GM10248 (cell line): ENCODE data around the gene ALPP.
"Not testable (repeated sequence)": the region's sequence is repeated elsewhere in the genome, so short reads cannot be mapped to it uniquely, and the experiment has no call there.

Source experiments
- CTCF ChIA-PET: fragments of 300-600 bp; sonication (Branson Sonifier 250); formaldehyde crosslinking; extraction: SDS; loops from one replicate; lab custom pipeline; 2021; ENCODE audit warnings: antibody characterized with exemption; lab: Yijun Ruan, JAX
- POLR2A ChIA-PET: fragments of 350-650 bp; sonication (Branson Sonifier 250); formaldehyde crosslinking; extraction: SDS; loops from one replicate; lab custom pipeline; 2020; ENCODE audit warnings: antibody characterized with exemption; lab: Yijun Ruan, JAX
- DNase-seq: peaks from one replicate; pipeline ENCODE4 v3.0.0; 2012; ENCODE audit errors: extremely low spot score
- TF ChIP-seq, protein P1 (sequence below): IDR thresholded peaks from 2 replicates; pipeline ENCODE4 v1.5.1; 2012; ENCODE audit warnings: mild to moderate bottlenecking, low read depth; ENCODE audit errors: extremely low read depth, missing control alignments, control extremely low read depth

The ALPP gene

DNA sequence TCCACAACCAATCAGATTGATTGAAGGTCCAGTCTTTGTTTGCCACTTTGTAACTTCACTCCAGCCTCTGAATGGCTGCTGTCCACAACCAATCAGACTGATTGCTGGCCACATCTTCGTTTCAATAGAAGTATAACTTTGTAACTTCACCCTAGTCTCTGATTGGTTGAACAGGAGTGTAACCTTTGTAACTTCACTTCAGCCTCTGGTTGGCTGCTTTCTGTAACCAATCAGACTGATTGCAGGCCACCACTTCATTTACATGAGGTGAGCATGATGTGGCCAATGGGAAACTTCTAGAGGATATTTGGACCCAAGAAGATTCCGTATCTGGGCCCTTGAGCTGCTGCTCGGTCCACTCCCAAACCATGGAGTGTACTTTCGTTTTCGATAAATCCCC is 16.9 kb upstream of the ALPP start:
- ChIA-PET POLR2A (no interaction called here), CTCF (no interaction called here)
- no peak for DNase-seq
- TF ChIP-seq, protein P1, sequence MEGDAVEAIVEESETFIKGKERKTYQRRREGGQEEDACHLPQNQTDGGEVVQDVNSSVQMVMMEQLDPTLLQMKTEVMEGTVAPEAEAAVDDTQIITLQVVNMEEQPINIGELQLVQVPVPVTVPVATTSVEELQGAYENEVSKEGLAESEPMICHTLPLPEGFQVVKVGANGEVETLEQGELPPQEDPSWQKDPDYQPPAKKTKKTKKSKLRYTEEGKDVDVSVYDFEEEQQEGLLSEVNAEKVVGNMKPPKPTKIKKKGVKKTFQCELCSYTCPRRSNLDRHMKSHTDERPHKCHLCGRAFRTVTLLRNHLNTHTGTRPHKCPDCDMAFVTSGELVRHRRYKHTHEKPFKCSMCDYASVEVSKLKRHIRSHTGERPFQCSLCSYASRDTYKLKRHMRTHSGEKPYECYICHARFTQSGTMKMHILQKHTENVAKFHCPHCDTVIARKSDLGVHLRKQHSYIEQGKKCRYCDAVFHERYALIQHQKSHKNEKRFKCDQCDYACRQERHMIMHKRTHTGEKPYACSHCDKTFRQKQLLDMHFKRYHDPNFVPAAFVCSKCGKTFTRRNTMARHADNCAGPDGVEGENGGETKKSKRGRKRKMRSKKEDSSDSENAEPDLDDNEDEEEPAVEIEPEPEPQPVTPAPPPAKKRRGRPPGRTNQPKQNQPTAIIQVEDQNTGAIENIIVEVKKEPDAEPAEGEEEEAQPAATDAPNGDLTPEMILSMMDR = no peak

DNA sequence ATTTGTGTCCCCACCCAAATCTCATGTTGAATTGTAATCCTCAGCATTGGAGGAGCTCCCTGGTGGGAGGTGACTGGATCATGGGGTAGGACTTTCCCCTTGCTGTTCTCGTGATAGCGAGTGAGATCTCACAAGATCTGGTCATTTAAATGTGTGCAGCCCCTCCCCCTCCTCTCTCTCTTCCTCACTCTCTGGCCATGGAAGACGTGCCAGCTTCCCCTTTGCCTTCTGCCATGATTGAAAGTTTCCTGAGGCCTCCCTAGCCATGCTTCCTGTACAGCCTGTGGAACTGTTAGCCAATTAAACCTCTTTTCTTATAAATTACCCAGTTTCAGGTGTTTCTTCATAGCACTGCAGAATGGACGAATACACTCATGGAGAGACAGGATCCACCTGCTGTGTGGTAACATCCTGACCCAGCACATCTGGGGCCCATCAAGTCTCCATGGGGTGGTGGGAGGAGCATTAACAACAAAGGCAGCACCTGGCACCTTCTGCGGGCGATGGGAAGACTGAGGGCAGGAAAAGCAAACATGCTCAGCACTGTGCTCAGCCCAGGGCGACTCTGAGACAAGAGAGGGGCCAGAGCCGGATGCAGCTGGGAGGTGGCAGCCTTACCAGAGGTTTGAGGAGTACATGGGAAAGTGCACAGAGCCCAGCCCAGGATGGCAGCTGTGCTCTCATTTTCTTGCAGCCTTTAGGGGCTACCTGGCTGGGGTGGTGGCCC is 16.2 kb upstream of the ALPP start:
- TF ChIP-seq, protein P1 = no peak
- ChIA-PET POLR2A (no interaction called here), CTCF (no interaction called here)
- no peak for DNase-seq

DNA sequence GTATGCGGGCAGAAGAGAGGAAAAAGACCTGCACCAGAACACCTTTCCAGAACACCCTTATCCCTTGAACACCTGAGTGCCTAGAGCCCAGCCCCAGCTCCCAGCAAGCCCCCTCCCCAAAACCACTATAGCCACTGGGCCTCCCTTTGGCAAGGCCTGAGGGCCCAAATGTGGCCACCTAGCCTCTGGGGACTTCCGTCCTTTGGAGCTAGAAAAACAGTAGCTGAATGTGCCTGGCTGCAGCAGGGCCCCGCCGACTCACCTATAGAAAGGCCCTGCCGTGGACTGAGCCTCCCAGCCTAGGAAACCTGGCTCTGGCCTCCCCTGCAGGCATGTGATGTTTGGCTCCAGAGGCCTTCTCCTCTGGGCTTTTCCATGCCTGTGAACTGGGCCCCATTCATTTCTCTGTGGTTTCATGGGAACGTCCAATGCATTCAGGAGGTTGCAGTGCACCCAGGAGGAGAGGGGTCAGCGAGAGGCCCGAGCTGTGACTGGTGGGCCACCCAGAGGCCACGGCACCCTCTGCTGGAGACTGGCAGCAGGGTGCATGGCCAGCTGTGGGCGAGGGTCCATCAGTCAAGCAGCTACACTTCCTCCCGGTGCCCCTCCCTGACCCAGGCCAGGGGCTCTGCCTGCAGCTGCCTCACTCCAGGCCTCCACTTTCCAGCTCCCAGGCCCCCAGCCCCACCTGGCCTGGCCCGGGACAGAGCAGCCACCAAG is 15.3 kb upstream of the ALPP start:
- CTCF ChIA-PET, POLR2A ChIA-PET, DNase-seq: not testable (repeated sequence)

DNA sequence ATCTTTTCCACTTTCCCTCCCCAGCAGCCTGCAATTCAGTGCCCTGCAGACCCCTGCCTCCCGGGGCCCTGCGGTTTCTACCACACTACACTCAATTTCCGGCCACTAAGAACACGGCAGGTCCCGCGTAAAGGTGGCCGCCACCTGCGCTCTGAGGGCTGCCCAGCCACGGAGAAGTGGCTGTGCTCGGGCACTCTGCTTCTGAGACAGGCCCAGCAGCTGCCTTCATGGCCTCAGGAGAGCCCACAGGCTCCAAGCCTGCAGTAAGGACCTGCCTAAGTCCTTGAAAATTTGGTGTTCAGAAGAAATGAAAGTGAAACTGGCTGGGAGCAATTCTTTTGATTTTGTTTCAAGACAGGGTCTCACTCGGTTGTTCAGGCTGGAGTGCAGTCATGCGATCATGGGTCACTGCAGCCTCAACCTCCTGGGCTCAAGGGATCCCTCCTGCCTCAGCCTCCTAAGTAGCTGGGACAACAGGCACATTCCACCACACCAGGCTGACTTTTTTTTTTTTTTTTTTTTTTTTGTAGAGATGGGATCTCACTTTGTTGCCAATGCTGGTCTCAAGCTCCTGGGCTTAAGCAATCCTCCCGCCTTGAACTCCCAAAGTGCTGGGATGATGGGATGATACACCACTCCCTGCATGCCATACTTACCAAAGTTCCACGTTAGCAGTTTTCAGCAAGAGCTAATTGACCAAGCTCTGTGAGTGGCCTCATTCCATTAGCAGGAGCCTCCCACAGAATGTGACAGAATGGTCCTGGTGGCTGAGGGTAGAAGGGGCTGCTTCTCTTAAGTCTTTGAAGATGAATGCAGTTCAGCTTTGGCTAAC is 14.6 kb upstream of the ALPP start:
- peak; percentile 50 for DNase-seq
- TF ChIP-seq, protein P1 = no peak
- POLR2A ChIA-PET = interaction anchor here (0.6 to 0.7 kb wide), 2 partner anchors 284 to 303 kb away, joined by 3 to 4 read pairs; no protein-coding TSS in a partner anchor
- CTCF ChIA-PET = interaction anchor here (1.2 kb wide), 1 partner anchor 458 kb away, joined by 4 read pairs; no protein-coding TSS in a partner anchor

DNA sequence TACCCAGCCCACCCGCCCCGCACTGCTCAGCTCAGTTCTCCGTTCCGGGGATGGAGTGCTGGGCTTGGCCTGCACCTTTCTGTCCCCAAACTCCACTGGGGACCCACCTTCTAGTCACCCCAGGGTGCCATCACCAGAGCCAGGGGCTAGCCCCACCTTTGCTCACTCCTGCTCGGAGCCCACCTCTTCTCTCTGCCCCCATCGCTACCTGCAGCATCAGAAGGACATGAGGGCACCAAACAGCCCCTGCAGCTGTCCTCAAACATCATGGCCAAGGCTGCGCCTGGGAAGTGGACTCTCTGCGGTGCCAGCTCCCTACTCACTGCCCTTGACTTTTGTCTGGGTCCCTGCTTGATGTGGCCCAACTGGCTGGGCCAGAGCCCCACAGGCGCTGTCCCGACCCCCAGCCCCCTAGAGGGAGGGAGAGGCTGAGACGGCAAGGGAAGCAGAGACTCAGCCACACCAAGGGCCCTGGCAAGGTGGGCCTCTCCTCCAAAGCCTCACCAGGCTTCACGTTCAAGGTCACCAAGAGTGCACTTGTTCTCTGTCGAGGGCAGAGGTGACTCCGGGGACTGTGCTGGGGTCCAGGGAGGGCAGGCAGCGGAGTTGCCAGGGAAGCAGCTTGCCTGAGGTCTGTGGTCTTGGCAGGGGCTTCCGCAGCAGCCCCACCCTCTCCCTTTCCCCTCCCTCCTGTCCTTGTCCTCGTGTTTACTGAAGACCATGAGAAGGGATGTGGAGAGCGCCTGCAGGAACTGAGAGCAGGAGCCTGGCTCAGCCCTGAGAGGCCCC is 13.6 kb upstream of the ALPP start:
- DNase-seq = not testable (repeated sequence)
- POLR2A ChIA-PET = interaction anchor here (0.6 to 0.7 kb wide), 2 partner anchors 285 to 304 kb away, joined by 3 to 4 read pairs; no protein-coding TSS in a partner anchor
- CTCF ChIA-PET = interaction anchor here (0.7 to 1.2 kb wide), 3 partner anchors 14 to 459 kb away, joined by 3 to 4 read pairs (median 3); no protein-coding TSS in a partner anchor

DNA sequence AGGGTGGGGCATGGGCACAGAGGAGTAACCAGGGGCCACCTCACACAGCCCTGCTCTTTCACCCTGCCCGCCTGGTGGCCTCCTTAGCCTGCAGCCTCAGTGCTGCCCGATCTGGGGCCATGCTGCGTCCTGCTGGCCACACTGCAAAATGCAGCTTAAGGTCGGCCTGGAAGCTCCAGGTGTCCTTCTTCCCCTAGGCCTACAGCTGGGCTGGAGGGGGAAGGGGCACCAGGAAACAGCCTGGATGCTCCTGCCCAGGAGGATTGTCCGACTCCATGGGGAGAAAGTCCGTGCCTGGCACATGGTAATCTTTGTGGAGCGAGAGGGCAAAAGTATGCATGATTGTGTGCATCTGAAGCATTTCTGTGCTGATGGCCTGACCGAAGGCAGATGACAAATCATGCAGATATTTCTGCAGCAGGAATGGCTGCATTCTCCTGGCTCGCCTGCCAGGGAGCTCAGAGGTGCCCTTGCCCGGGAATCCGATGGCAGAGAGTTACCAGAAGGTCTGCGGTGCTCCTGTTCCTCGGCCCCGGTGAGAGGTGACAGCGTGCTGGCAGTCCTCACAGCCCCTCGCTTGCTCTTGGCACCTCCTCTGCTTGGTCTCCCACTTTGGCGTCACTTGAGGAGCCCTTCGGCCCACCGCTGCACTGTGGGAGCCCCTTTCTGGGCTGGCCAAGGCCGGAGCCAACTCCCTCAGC is 12.8 kb upstream of the ALPP start:
- TF ChIP-seq, protein P1 = no peak
- no peak for DNase-seq
- ChIA-PET CTCF (interaction anchor here (0.7 to 1.0 kb wide), 2 partner anchors 15 to 32 kb away, joined by 3 read pairs; no protein-coding TSS in a partner anchor), POLR2A (no interaction called here)

DNA sequence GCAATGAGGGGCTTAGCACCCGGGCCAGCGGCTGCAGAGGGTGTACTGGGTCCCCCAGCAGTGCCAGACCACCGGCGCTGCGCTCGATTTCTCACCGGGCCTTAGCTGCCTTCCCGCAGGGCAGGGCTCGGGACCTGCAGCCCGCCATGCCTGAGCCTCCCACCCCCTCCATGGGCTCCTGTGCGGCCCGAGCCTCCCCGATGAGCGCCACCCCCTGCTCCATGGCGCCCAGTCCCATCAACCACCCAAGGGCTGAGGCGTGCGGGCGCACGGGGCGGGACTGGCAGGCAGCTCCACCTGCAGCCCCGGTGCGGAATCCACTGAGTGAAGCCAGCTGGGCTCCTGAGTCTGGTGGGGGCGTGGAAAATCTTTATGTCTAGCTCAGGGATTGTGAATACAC is 12.1 kb upstream of the ALPP start:
- POLR2A ChIA-PET, CTCF ChIA-PET, DNase-seq: not testable (repeated sequence)
